Measurements from ENCODE around the gene MIPOL1.

The MIPOL1 gene

GRCh38 chr14:37597538-37597913, 399.8 kb downstream of the MIPOL1 start:
- H3K27ac Mint-ChIP-seq: no peak overlapping the region
- no peak overlapping the region for H3K4me3 Mint-ChIP-seq
- ATAC-seq (no peak), DNase-seq (no peak)
- H3K4me1 Mint-ChIP-seq: peaks cover 55% of the 10 kb centered on the region
- H3K27me3 Mint-ChIP-seq: peaks cover 97% of the 10 kb centered on the region
- H3K9me3 Mint-ChIP-seq: peaks cover 6 to 11% of the 10 kb centered on the region in 2 donors

- H3K27ac Mint-ChIP-seq: no peak overlapping the region
- peak overlapping the region in 1 of 2 donors; percentile 48 for H3K4me3 Mint-ChIP-seq
- no peak for DNase-seq
- H3K27me3 Mint-ChIP-seq: peaks cover 97% of the 10 kb centered on the region
- H3K9me3 Mint-ChIP-seq: peaks cover 9 to 14% of the 10 kb centered on the region in 2 donors
- peaks cover 49% of the 10 kb centered on the region for H3K4me1 Mint-ChIP-seq
- ATAC-seq: no peak
These were observed 400.4 kb downstream of the MIPOL1 start for GRCh38 chr14:37597914-37598746.

GRCh38 chr14:37598747-37599506, 401.2 kb downstream of the MIPOL1 start:
- DNase-seq (no peak), ATAC-seq (no peak)
- Mint-ChIP-seq H3K27ac (peak overlapping the region in 1 of 2 donors; percentile 59), H3K4me3 (peak overlapping the region; percentile 32 to 71), H3K4me1 (peaks cover 49% of the 10 kb centered on the region), H3K27me3 (peaks cover 97% of the 10 kb centered on the region), H3K9me3 (peaks cover 9 to 22% of the 10 kb centered on the region in 2 donors)

- Mint-ChIP-seq H3K9me3 (peaks cover 9 to 26% of the 10 kb centered on the region in 2 donors), H3K4me1 (peaks cover 42% of the 10 kb centered on the region), H3K27me3 (peaks cover 97% of the 10 kb centered on the region), H3K27ac (no peak overlapping the region), H3K4me3 (peak overlapping the region; percentile 31 to 71)
- ATAC-seq (no peak), DNase-seq (no peak)
These were observed 402.0 kb downstream of the MIPOL1 start for GRCh38 chr14:37599507-37600368.

- H3K4me3 Mint-ChIP-seq: no peak overlapping the region
- peak overlapping the region in 1 of 2 donors; percentile 15 for H3K27ac Mint-ChIP-seq
- peaks cover 9 to 28% of the 10 kb centered on the region in 2 donors for H3K9me3 Mint-ChIP-seq
- H3K27me3 Mint-ChIP-seq: peaks cover 93% of the 10 kb centered on the region
- H3K4me1 Mint-ChIP-seq: peaks cover 30% of the 10 kb centered on the region
- no peak for DNase-seq
- ATAC-seq: no peak
These were observed 403.4 kb downstream of the MIPOL1 start for GRCh38 chr14:37600880-37601741.

GRCh38 chr14:37601865-37602264, 404.1 kb downstream of the MIPOL1 start:
- H3K9me3 Mint-ChIP-seq: peaks cover 9 to 34% of the 10 kb centered on the region in 2 donors
- DNase-seq (no peak), ATAC-seq (no peak)
- H3K27me3 Mint-ChIP-seq: peaks cover 93% of the 10 kb centered on the region
- H3K4me3 Mint-ChIP-seq: no peak overlapping the region
- peaks cover 24% of the 10 kb centered on the region for H3K4me1 Mint-ChIP-seq
- no peak overlapping the region for H3K27ac Mint-ChIP-seq
